HG03135 (cell line): ENCODE results near the gene PRMT7.

Experiments
- ATAC-seq: cut with Tn5 transposase; IDR thresholded peaks from one replicate; pipeline ENCODE4 v1.9.1; 2021; ENCODE audit warnings: mild to moderate bottlenecking, moderate library complexity; ENCODE audit not compliant: unreplicated experiment

The PRMT7 gene

DNA sequence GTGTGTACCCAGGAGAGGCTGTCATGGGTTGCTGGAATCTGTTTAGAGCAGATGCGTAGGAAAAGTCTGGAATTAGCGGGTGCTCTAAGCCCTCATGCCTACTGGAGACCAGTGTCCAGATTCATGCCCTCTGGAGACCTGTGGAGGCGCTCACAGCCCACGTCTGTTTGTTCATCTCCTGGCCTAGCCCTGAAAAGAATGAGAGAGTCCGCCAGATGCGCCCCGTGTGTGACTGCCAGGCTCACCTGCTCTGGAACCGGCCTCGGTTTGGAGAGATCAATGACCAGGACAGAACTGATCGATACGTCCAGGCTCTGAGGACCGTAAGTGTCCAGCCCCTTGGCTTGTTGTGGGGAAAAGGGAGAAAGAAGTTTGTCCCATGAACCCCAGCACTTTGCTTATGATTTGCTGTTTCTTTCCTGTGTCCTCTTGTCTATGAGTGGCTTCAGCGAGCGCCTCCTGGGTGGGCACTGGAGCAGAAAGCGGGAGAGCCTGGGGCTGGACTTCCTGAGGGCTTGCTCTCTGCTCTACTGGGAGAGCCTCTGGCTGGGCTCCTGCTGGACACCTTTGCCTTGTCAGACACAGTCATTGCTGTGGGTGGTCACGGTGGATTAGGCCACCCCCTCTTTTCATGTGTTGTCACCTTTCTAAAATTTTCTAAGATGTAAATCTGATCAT lies 35.3 kb downstream of the PRMT7 start:
- ATAC-seq: no peak

DNA sequence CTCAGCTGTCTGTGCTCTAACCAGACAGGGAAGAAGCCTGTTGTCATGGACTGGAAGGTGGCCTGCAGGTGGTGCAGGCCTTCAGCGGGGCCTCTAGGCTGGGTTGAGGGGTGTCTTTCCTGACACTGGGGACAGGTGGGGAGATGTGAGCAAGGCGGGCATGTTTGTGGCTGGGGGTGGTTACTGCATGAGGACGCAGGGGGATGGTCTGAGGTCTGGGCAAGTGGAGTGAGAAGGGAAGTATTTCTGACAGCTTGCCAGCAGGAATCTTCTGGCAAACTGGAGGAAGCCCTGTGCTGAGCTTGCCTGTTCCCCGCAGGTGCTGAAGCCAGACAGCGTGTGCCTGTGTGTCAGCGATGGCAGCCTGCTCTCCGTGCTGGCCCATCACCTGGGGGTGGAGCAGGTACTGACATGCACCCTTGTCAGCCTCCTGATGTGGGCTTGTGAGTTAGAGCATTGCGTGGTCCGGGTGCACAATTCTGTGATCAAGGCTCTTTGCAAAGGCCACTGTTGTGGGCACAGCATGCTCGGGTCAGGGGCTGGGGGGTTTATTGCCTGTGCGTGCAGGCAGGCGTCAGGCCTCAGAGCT lies 36.2 kb downstream of the PRMT7 start:
- no peak for ATAC-seq

DNA sequence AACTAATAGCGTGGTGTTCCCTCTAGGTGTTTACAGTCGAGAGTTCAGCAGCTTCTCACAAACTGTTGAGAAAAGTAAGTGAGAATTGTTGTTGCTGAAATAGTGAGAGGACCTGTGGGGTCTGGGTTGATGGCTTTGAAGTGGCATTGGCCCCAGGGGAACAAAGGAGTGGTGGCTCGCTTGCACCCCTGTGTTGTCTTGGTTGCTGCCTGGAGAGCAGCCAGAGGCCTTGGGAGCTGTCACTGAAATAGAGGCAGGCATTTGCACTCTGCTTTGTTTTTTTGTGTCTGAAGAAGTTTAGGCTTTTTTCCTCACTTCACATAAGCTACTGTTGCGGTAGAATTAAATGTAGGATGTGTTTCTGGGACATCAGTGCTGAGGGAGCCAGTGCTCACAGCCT lies 36.8 kb downstream of the PRMT7 start:
- no peak for ATAC-seq

DNA sequence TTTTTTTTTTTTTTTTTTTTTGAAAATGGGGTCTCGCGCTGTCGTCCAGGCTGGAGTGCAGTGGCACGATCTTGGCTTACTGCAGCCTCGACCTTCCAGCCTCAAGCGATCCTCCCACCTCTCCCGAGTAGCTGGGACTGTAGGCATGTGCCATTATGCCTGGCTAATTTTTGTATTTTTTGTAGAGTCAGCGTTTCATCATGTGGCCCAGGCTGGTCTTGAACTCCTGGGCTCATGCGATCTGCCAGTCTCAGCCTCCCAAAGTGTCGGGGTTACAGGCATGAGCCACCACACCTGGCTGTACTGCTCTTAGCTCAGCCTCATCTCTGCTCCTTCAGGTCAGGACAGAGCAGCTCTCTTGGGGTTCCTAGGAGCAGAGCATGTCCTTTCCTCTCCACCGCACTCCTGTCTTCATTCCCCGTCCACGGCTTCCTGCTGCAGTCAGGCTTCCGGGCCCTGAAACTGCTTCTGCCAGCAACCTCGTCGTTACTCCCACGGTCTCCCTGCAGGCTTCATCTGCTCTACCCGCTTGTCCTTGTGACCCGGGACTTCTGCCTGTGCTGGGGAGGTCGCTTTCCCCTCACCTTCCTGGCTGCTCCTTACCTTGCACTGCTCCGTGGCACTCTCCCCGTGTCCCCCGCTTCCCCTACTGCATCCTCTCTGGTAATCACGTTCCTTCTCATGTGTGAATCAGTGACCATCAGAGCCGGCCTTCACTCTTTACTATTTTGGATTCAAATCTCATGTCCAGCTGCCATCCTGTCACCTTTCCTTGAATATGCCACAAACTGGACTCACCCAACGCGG lies 38.0 kb downstream of the PRMT7 start:
- no peak for ATAC-seq

DNA sequence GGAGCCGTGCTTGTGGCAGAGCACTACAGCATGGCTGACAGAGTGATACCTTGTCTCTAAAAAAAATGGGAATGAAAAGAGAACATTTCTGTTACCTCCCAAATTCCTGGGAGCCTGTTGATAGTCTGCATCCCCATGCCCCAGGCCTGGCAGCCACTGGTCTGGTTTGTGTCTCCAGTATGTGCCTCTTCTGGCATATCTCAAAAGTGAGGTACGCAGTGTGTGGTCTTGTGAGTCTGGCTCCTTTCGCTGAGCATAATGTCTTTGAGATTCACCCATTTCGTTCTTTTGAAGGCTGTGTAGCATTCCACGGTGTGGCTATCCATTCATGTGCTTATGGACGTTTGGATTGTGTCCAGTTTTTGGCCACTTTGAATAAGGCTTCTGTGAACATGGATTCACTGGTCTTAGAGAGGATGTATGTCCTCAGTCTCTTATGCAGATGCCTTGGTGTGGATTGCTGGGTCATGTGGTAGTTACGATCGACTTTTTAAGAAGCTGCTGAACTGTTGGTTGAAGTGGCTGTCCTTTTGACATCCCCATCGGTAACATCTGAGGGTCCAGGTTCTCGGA lies 39.1 kb downstream of the PRMT7 start:
- ATAC-seq: no peak

DNA sequence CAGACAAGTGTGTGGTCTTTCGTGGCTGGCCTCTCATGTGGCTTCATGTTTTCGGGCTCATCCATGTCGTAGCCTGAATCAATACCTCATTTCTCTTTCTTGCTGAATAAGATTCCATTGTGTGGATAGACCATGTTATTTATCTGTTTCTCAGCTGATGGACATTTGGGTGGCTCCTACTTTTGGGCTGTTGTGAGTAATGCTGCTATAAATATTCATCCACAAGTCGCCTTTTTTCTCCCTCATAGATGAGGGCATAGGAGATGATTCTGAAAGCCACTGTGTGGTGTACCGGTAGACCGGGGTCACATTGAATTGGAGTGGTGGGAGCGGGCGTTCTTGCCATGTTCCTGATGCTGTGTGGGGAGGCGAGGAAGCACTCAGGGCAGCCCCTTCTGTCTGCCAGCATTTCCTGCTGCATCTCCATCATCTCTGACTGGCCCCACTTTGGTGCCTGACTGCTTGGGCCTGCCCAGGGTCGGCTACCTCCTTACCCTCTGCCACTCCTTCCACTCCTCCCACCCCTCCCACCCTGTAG lies 40.1 kb downstream of the PRMT7 start:
- ATAC-seq: no peak

DNA sequence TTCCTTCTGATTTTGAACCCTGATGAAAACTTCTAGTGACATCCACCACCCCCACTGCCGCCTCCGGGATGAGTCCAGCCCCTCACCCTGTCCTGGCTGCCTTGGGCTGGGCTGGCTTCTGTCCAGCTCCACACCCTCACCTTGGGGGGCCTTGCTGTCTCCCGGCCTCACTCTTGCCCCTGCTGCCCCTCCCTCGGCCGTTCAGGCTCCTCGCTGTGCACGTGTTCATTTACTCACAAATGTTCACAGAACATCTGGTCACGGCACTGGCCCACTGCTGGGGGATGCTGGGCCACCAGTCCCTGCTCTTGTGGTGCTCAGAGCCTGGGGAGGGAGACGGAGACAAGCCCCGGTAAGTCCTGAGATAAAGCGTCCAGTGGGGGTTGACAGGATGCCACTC lies 40.6 kb downstream of the PRMT7 start:
- no peak for ATAC-seq

DNA sequence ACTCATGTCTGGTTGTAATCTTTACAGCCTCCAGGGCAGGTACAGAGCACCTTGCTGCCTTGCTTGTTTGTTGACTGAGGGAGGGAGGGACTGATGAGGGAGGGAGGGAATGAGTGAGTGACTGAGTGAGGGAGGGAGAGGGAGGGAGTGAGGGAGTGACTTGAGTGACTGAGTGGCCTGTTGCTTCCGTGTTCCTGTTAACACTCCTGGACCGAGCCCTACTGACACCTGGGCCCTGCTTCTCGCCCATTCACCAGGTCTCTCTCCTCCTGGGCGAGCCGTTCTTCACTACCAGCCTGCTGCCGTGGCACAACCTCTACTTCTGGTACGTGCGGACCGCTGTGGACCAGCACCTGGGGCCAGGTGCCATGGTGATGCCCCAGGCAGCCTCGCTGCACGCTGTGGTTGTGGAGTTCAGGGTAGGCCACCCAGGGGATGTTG lies 41.2 kb downstream of the PRMT7 start:
- ATAC-seq: no peak

DNA sequence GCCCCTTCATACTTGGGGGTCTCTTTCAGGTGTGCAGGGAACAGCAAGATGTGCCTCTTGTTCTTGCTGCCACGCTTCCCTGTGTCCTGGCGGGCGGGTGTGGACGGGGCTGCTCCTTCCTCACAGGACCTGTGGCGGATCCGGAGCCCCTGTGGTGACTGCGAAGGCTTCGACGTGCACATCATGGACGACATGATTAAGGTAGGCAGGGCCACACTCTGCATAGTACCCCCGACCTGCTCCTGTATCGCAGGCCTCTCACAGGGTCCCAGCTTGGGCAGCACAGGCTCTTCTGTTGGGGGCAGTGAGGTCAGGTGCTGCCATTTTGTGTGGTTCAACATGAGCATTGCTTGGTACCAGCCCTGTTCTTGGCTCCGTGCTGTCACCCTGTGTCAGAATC lies 42.5 kb downstream of the PRMT7 start:
- no peak for ATAC-seq

DNA sequence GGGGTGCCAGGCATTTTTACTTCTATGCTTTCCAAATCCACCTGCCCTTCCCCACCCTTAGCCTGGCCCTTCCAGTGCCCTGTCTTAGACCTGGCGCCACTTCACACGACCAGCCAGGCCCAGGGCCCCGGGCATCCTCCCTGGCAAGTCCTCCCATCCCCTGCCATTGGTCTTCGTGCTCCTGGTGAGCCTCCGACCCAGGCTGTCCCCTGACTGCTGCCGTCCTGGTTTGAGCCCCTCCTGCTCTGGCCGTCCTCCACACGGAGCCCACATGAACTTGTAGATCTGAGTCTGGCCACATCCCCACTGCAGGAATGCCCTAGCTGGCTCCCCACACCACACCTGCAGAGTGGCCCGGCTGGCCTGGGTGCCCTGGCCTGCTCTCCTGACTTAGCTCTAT lies 44.0 kb downstream of the PRMT7 start:
- ATAC-seq: no peak

DNA sequence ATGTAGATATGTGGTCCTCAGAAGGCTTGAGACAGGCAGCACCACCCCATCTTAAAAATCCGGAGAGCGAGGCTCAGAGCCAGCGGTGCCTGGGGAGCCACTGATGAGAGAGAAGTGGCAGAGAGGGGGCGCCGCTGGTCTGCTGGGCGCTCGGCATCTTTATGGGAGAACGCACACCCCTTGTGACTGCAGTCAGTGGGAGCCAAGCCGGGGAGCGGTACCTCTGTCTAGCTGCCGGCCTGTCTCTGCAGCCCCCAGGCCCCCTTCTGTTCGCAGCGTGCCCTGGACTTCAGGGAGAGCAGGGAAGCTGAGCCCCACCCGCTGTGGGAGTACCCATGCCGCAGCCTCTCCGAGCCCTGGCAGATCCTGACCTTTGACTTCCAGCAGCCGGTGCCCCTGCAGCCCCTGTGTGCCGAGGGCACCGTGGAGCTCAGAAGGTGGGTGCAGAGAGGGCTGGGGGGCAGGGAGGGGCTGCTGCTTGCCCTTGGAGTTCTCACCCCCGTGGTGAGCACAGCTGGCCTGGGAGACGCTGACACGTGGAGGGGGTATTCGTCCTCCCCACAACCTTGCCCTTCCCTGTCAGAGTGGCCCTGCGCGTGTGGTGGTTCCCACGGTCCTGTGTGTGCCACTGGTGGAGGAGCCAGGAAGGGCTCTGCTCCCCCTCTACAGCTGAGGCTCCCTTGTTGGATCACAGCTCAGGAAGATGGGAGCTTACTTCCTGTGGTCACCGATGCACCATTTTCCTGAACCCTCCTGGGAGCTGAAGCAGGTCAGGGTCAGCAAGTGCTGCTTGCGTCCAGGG lies 44.8 kb downstream of the PRMT7 start:
- ATAC-seq: peak; percentile 20

DNA sequence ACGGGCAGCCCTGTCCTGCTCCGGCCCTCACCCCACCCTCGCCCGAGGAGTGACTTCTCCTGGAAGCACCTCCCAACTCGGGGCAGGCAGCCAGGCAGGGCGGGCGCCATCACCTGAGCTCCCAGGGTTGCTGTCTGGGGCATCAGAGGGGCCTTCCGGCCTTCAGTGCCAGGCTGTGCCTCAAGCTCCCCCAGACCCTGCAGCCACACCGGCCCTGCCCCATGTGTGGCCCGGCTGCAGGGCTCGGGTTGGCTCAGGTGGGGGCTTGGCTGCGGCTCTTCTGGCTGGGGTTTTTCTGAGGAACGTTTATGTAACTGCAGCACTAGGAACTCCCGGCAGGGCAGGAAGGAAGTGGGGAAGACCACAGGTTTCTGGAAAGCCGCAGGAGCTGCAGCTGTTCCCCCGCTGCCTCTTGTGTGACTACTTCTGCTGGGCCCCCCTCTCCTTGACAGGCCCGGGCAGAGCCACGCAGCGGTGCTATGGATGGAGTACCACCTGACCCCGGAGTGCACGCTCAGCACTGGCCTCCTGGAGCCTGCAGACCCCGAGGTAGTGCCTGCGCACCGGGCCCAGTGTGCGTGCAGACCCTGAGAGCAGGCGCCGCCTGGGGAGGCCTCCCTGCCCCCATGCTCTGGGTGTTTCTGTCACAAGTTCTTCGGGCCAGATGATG lies 45.6 kb downstream of the PRMT7 start:
- ATAC-seq: peak; percentile 77

DNA sequence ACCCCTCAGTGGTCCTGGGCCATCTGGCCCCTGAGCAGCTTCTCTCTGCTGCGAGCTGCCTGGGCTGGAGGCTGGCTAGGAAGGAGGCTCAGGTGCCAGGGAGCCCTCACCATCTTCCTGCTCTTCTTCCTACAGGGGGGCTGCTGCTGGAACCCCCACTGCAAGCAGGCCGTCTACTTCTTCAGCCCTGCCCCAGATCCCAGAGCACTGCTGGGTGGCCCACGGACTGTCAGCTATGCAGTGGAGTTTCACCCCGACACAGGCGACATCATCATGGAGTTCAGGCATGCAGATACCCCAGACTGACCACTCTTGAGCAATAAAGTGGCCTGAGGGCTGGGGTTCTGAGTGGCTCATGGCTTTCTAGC lies 46.1 kb downstream of the PRMT7 start:
- ATAC-seq: no peak

DNA sequence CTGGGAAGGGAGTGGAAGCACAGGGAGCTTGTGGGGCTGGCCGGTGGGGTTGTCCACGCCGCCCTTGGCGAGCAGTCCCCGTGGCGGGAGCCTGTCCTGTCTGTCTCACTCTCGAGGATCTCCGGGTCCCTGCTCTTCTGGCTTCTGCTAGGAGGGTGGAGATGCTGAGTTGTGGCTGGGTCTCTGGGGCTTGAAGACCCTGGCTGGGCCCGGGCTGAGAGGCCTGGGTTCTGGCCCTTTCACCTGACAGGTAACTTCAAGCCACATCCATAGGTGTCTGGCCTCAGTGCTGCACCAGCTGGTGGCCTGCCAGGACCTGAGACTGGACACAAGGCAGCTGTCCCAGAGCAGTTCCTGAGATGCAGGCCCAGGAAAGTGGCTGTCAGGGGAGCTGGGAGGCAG lies 46.7 kb downstream of the PRMT7 start:
- ATAC-seq: no peak

DNA sequence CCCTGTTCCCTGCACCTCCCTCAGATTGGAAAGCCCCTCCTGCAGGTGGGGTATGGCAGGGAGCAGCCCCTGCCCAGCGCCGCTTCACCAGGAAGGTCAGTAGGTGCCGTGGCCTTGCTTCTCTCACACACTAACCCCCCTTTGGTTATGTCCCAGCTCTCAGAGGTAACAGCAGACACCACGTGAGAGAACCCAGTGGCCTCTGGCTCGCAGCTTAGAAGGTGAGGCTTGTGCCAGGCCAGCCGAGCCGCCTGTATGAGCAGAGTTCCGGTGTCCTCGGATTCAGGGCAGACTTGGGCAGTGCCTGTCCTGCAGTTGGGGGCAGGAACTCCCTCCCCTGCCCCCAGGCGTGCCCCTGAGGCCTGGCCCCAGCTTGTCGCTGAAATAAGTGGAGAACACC lies 47.1 kb downstream of the PRMT7 start:
- ATAC-seq: no peak

DNA sequence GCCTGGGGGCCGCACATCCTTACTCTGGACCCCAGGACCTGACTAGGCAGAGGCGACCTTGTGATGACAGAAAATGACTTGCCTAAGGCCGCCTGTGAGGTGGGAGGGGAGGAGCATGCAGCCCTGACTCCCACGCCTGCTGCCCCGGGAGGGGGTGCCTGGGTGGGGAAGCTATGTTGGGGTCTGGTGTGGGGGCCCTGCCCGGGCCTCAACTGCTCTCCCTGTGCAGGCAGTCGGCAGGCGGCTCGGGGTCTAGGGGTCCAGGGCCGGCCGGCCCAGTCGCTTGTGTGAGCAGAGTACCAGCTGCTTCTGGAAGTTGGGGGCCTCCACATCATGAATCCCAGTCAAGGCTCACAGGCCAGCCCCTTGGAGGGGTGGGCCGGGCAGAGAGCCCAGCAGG lies 48.1 kb downstream of the PRMT7 start:
- no peak for ATAC-seq

DNA sequence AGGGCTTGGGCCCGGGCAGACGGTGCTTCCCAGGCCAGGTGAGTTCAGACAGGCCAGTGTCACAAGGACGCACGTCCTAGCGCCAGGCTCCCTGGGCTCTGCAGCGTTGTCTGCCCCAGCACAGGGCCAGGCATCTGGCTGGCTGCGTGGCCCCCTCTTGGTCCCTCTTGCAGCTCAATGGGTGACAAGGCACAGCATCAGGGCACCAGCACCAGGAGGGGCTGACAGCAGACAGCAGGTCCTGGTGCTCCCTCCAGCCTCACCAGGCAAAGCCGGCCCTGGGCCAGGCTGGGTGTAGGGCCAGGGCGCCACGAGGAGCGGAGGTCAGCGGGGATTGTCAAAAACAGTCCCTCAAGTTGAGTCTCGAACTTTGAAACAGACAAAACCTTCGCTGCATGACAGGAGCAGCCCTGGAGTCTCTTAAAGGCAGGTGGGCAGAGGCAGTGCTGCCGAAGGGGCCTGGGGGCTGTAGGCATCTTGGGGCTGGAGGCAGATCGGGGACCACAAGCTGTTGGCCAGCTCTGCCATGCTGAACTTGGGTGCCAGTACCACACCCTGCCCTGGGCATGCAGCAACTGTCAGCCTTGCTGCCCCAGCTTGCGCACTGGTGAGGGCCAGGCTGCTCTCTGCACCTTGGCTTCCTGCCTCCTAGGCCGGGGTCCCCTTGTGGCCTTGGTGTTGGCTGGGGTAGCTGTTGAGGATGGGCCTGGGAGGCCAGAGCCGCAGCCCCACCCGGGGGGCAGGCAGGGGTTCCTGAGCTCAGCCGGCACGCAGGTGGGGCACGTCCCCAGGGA lies 48.8 kb downstream of the PRMT7 start:
- ATAC-seq: no peak

DNA sequence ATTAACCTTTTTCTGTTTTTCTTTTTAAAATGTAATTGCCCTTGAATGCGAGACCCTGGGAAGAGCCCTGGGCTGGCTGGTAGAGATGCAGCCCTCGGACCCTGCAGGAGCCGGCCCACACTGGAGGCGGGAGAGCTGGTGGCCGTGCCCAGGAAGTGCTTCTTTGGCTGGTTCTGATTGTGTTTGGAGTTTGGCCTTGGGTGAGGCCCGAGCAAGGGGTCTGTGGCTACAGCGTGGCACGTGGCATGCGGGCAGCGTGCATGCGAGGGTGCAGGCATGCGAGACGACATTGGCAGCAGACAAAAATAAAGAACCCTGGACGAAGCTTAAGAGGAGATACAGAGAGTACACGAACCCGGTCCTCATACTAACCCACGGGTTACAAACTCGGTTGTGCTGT lies 49.7 kb downstream of the PRMT7 start:
- no peak for ATAC-seq

DNA sequence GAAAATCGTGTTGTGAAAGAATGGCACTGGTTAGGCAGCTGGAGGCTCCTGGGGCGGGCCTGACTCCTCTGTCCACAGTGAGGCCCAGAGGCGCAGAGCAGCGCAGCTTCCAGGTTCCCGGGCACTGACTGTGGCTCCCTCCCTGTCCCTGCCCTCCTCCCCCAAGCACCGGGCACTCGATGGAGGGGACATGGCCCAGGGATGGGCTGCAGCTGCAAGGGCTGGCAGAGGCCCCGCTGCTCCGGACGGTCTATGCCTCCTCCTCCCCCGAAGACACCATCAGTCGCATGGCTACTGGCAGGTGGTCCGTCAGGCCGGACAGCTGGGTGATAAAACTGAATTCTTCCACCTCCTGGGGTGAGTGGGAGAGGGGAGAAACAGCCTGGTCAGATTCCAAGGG lies 50.1 kb downstream of the PRMT7 start:
- no peak for ATAC-seq
